ENCODE results near the gene SLC6A9. TPM values are rescaled to one million over a fixed set of nuclear protein-coding genes. Genes with fewer than 3 reads are reported as not detected.

Gene SLC6A9
- total and polyA plus RNA-seq, 12 donors, result 11.8 to 198 (median 23.5) TPM

DNA sequence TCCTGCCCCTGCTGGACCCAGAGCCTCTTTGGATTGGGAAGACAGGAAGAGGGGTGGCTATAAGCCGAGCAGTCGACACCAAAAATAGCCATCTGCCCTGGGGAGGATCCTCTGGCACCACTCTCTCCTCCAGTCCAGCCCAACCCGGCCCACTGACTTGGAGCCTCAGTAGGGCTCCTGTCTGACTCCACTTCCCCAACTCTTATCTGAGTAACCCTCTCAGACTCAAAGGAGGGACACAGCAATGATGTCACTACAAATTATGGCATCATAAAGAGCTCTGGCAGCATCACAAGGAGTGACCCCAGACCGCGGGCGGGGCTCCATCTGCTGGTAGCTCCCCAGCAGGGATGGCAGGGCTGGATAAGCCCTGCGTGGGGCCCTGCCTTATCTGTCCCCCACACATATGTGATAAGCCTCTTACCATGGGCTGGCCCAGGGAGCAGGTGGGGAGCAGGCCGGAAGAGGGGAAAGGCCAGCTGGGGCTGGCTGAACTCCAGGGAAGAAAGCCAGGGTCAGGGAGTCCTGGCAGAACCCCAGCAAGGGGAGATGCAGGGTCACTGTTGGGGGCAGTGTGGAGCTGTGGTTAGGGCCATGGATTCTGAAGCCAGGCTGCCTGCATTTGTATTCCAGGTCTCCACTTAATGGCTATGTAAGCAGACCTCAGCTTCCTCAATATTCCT is 4.6 kb upstream of the SLC6A9 start:
- WGBS, 4 donors, result 20 to 32% (median 24%) methylated on average over 5 to 8 of the region's 8 CpGs
- peaks cover 22 to 33% of the 10 kb centered on the region in 2 donors for H3K4me1 ChIP-seq (replicated peaks in 1 of 2)
- no peaks in the 10 kb centered on the region for H3K36me3 ChIP-seq (replicated peaks in 1 of 2)
- no peaks in the 10 kb centered on the region for H3K9me3 ChIP-seq (replicated peaks in 1 of 3)
- H3K27ac ChIP-seq, result peak overlapping the region in 4 of 5 donors; percentile 43 to 86 (median 69)
- intact Hi-C loops (cut with DNase I), result loop anchor here (5.0 to 10.0 kb wide), 2 partner anchors 34 to 511 kb away; no protein-coding TSS in a partner anchor
- peak in 6 of 7 donors; percentile 46 to 73 (median 55) for DNase-seq
- no peaks in the 10 kb centered on the region for H3K27me3 ChIP-seq
- no peak overlapping the region for H3K4me3 ChIP-seq
- TF ChIP-seq, protein P1, sequence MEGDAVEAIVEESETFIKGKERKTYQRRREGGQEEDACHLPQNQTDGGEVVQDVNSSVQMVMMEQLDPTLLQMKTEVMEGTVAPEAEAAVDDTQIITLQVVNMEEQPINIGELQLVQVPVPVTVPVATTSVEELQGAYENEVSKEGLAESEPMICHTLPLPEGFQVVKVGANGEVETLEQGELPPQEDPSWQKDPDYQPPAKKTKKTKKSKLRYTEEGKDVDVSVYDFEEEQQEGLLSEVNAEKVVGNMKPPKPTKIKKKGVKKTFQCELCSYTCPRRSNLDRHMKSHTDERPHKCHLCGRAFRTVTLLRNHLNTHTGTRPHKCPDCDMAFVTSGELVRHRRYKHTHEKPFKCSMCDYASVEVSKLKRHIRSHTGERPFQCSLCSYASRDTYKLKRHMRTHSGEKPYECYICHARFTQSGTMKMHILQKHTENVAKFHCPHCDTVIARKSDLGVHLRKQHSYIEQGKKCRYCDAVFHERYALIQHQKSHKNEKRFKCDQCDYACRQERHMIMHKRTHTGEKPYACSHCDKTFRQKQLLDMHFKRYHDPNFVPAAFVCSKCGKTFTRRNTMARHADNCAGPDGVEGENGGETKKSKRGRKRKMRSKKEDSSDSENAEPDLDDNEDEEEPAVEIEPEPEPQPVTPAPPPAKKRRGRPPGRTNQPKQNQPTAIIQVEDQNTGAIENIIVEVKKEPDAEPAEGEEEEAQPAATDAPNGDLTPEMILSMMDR (IDR thresholded peaks at IDR 0.05), result no peak
- no peak for TF ChIP-seq POLR2A (IDR thresholded peaks at IDR 0.05)

DNA sequence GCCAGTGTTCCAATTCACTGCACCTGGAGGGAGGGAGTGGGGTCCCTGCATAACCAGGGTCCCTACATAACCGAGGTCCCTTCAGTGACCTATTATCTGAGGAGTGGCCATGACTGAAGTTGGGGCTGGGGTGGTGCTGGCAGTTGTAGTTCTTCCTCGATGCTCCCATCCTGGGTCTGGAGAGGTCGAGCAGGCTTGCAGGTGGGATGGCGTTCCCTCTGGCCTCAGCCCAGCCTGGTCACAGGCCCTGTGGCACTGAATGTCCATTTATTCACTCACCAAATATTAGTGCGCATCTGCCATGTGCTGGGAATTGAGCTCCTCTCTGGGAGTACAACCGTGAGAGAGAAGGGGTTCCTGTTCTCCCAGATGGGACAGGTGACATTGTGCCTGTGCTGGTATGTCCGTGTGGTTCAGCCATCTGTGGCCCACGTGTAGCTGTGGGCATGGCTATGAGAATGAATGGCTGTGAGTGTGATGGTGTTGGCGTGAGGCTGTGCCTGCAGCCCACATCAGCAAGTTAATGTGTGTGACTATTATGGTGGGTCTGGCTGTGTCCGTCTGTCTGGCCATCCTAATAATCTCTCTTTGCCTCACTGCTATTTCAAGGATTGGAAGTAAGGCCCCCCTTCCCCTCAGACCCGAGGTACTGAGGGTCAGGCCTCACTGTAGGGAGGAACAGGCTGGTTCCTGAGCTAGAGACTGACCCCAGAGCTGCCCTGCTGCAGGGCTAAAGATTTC is 3.9 kb upstream of the SLC6A9 start:
- intact Hi-C loops (cut with DNase I), result loop anchor here (5.0 to 10.0 kb wide), 2 partner anchors 33 to 510 kb away; no protein-coding TSS in a partner anchor
- no peak for TF ChIP-seq POLR2A (IDR thresholded peaks at IDR 0.05)
- TF ChIP-seq, protein P1 (IDR thresholded peaks at IDR 0.05), result no peak
- Histone ChIP-seq H3K4me3 (no peak overlapping the region), H3K27me3 (no peaks in the 10 kb centered on the region), H3K27ac (peak overlapping the region in 3 of 5 donors; percentile 59 to 86 (median 79)), H3K4me1 (replicated peaks in 1 of 2) (peaks cover 22 to 33% of the 10 kb centered on the region in 2 donors), H3K9me3 (replicated peaks in 1 of 3) (no peaks in the 10 kb centered on the region), H3K36me3 (replicated peaks in 1 of 2) (no peaks in the 10 kb centered on the region)
- 71 to 83% (median 75%) methylated on average over 6 to 11 of the region's 11 CpGs for WGBS, 4 donors
- no peak for DNase-seq

DNA sequence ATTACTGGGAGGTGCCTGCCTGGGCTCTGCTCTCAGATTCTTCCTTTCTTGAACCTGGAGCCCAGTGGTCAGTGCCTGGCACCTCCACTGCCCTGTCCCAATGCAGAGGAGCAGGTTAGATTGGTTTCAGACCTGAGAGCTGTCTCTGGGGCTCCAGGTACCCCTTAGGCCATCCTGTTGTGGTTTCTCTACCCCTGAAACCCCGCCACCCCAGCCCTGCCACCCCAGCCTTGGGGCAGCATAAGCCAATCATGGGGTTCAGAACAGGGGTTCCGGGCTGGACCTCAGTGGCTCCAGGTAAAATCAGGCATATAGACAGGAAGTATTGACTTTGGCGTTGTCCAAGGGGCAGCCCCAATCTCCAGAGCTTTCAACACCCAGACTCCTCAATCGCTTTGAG is 3.2 kb upstream of the SLC6A9 start:
- Histone ChIP-seq H3K4me3 (no peak overlapping the region), H3K27me3 (no peaks in the 10 kb centered on the region), H3K36me3 (replicated peaks in 1 of 2) (no peaks in the 10 kb centered on the region), H3K4me1 (replicated peaks in 1 of 2) (peaks cover 24 to 36% of the 10 kb centered on the region in 2 donors), H3K27ac (peak overlapping the region in 1 of 5 donors; percentile 86), H3K9me3 (replicated peaks in 1 of 3) (no peaks in the 10 kb centered on the region)
- TF ChIP-seq, protein P1 (IDR thresholded peaks at IDR 0.05), result no peak
- TF ChIP-seq POLR2A (IDR thresholded peaks at IDR 0.05), result no peak
- WGBS, 4 donors, result 95 to 98% (median 95%) methylated on average over 4 of the region's 4 CpGs
- DNase-seq, result no peak
- intact Hi-C loops (cut with DNase I), result loop anchor here in 1 of 2 donors (10.0 kb wide), 1 partner anchor 510 kb away; no protein-coding TSS in a partner anchor

DNA sequence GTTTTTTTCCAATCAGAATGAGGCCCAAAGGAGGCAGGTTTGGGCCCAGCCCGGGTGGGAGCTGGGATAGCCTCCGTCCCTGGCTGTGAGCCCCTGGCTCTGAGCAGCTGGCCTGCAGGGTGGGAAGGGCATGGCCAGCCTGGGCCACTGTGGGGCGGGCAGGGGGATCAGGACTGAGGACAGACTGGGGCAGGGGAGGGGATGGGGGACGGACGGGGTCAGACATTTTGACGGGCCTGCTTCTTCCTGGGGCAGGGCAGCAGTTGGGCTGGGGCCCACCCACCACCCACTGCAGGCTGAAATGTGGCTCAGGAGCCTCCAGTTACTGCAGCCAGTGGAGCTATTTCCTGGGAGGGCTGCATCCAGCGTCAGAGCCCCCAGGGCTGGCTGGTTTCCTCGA is 2.5 kb upstream of the SLC6A9 start:
- intact Hi-C loops (cut with DNase I), result loop anchor here in 1 of 2 donors (10.0 kb wide), 1 partner anchor 509 kb away; no protein-coding TSS in a partner anchor
- peak overlapping the region in 1 of 5 donors; percentile 86 for H3K27ac ChIP-seq
- WGBS, 4 donors, result 73 to 86% (median 79%) methylated on average over 2 to 8 of the region's 8 CpGs

More for the DNA sequence above, 2.5 kb upstream of the SLC6A9 start:
- no peak for DNase-seq
- H3K4me1 ChIP-seq (replicated peaks in 1 of 2), result peaks cover 26 to 43% of the 10 kb centered on the region in 2 donors
- H3K4me3 ChIP-seq, result no peak overlapping the region
- H3K9me3 ChIP-seq (replicated peaks in 1 of 3), result no peaks in the 10 kb centered on the region
- TF ChIP-seq, protein P1 (IDR thresholded peaks at IDR 0.05), result no peak
- TF ChIP-seq POLR2A (IDR thresholded peaks at IDR 0.05), result no peak
- H3K27me3 ChIP-seq, result no peaks in the 10 kb centered on the region
- H3K36me3 ChIP-seq (replicated peaks in 1 of 2), result no peaks in the 10 kb centered on the region

Data from adrenal gland (tissue), 12 donors.